ENCODE data around the gene JAK1. TPM values are rescaled to one million over a fixed set of nuclear protein-coding genes. Genes with fewer than 3 reads are reported as not detected.
A peak's percentile ranks its signal among the peaks of the same experiment; 100 is the strongest.

Gene JAK1
- total and polyA plus RNA-seq, 2 donors (not counting 3 experiments of a cell fraction or from before 2014, with no cell fraction given): 68.8 to 177 TPM

DNA sequence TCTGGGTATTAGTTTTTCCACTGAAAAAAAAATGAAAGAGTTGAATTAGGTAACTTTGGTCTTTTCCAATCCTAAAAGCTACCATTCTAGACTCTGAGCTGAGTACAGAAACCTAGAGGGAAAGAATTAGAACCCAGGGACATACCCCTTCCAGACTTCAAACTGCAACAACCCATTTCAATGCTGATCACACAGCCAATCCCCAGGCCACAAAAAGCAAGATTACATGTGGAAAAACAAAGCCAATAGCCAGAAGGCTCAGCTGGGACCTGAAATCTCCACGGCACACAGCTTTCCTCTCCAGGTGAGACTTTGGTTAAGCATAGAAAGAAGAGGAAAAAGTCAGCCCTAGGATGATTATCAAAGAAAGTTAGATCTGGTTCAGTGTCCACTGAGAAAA lies 88.8 kb downstream of the JAK1 start:
- POLR2A ChIA-PET: interaction anchor here (1.0 kb wide), 1 partner anchor 44 kb away, joined by 17 read pairs; no protein-coding TSS in a partner anchor
- peaks cover 54% of the 10 kb centered on the region for H3K4me1 ChIP-seq (ENCODE audit: control insufficient read depth, extremely low read depth, insufficient read depth, low read length)

More for the DNA sequence above, 88.8 kb downstream of the JAK1 start:
- dilution Hi-C loops (cut with MboI; ENCODE audit: extremely low pct_ligation_motif_present, low sequenced_read_pairs): no loop called here
- Histone ChIP-seq H3K36me3 (ENCODE audit: control insufficient read depth in 2 of 2, extremely low read depth in 1 of 2, insufficient read depth in 2 of 2, low read length in 2 of 2) (peaks cover 7 to 21% of the 10 kb centered on the region in 2 experiments), H3K9ac (replicated peaks; ENCODE audit: extremely low read depth, insufficient read depth, low read length) (no peak overlapping the region), H3K4me2 (ENCODE audit: insufficient read depth, low read length) (no peak overlapping the region), H3K27ac (ENCODE audit: insufficient read depth, low read depth, low read length) (peak overlapping the region; percentile 98), H4K20me1 (replicated peaks; ENCODE audit: control insufficient read depth, extremely low read depth, insufficient read depth, low read length) (no peaks in the 10 kb centered on the region), H2AFZ (ENCODE audit: low read depth, low read length) (no peak overlapping the region), H3K4me3 (replicated peaks in 1 of 3; ENCODE audit: insufficient read depth in 1 of 3, low read depth in 1 of 3, low read length in 3 of 3) (no peak overlapping the region), H3K27me3 (ENCODE audit: control insufficient read depth in 2 of 2, insufficient read depth in 2 of 2, low read length in 2 of 2) (no peaks in the 10 kb centered on the region), H3K9me1 (replicated peaks; ENCODE audit: control insufficient read depth, extremely low read depth, insufficient read depth, low read length) (no peaks in the 10 kb centered on the region), H3K9me3 (replicated peaks; ENCODE audit: control insufficient read depth, insufficient read depth, low read length) (no peaks in the 10 kb centered on the region), H3K79me2 (ENCODE audit: control insufficient read depth, insufficient read depth, low read length) (peaks cover 17% of the 10 kb centered on the region)
- DNase-seq (ENCODE audit: low read depth, low spot score): no peak
- no peak for FAIRE-seq
- no peak for TF ChIP-seq POLR2AphosphoS5 (IDR thresholded peaks at IDR 0.05; ENCODE audit: insufficient read depth, low read depth, low read length)
- TF ChIP-seq EZH2 (IDR thresholded peaks at IDR 0.05; ENCODE audit: borderline replicate concordance, low read depth, low read length, severe bottlenecking): no peak
- TF ChIP-seq, protein P1, sequence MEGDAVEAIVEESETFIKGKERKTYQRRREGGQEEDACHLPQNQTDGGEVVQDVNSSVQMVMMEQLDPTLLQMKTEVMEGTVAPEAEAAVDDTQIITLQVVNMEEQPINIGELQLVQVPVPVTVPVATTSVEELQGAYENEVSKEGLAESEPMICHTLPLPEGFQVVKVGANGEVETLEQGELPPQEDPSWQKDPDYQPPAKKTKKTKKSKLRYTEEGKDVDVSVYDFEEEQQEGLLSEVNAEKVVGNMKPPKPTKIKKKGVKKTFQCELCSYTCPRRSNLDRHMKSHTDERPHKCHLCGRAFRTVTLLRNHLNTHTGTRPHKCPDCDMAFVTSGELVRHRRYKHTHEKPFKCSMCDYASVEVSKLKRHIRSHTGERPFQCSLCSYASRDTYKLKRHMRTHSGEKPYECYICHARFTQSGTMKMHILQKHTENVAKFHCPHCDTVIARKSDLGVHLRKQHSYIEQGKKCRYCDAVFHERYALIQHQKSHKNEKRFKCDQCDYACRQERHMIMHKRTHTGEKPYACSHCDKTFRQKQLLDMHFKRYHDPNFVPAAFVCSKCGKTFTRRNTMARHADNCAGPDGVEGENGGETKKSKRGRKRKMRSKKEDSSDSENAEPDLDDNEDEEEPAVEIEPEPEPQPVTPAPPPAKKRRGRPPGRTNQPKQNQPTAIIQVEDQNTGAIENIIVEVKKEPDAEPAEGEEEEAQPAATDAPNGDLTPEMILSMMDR (IDR thresholded peaks at IDR 0.05; ENCODE audit: extremely low read depth in 1 of 2, insufficient read depth in 1 of 2, low read depth in 1 of 2, low read length in 2 of 2): no peak
- TF ChIP-seq FOS (IDR thresholded peaks at IDR 0.05; ENCODE audit: borderline replicate concordance, insufficient read depth, low read length): no peak
- TF ChIP-seq MYC (IDR thresholded peaks at IDR 0.05; ENCODE audit: low read depth, low read length): no peak
- TF ChIP-seq JUN (IDR thresholded peaks at IDR 0.05; ENCODE audit: borderline replicate concordance, insufficient read depth, insufficient read length, low read depth): no peak
- no peak for TF ChIP-seq GATA2 (IDR thresholded peaks at IDR 0.05; ENCODE audit: insufficient read depth, insufficient read length, low read depth, low read length)
- TF ChIP-seq, protein P2, sequence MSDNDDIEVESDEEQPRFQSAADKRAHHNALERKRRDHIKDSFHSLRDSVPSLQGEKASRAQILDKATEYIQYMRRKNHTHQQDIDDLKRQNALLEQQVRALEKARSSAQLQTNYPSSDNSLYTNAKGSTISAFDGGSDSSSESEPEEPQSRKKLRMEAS (IDR thresholded peaks at IDR 0.05; ENCODE audit: insufficient read depth, insufficient read length): no peak
- no peak for TF ChIP-seq POLR2A (IDR thresholded peaks at IDR 0.05; ENCODE audit: low read depth, low read length)
- BruUV-seq (replicated peaks): no TSS peak
- intact Hi-C loops (cut with micrococcal nuclease): loop anchor here (5.0 kb wide), 2 partner anchors 190 to 545 kb away; partner anchors contain the start of genes LEPR and LEPROT
- CTCF ChIA-PET: interaction anchor here (0.8 to 1.5 kb wide), 2 partner anchors 14 to 16 kb away, joined by 3 to 4 read pairs; no protein-coding TSS in a partner anchor

All from endothelial cell of umbilical vein (primary cell).